Pancreas (tissue), 10 donors: Measurements from ENCODE around the gene RAD17. TPM values are rescaled to one million over a fixed set of nuclear protein-coding genes. Genes with fewer than 3 reads are reported as not detected.

Source experiments
- ATAC-seq, 4 donors: fragments of 200-7000 bp; cut with Tn5 transposase; one replicate each; pipeline versions ENCODE4 v1.8.0 to v1.9.1; 2020; ENCODE audit warnings: mild to moderate bottlenecking in 4 of 4, moderate library complexity in 4 of 4
- DNase-seq, 6 donors: peaks; one replicate each; pipeline ENCODE4 v3.0.0-alpha.2; 2020
- FAIRE-seq: peaks from 2 replicates; lab custom pipeline; 2012; peaks lifted over from hg19 to GRCh38; lab: Jason Lieb, UNC
- H3K27ac ChIP-seq, 4 donors: fragments of 200-600 bp; sonication (generic); 1 replicate in 3 of 4; 2 replicates in 1 of 4; pipeline versions ENCODE4 v1.5.0 to v1.8.0; 2020
- H3K27me3 ChIP-seq, 4 donors: fragments of 200-600 bp; one replicate each; pipeline ENCODE4 v1.8.0; 2021
- H3K36me3 ChIP-seq, 3 donors: fragments of 200-600 bp; sonication (generic) in 1 of 3; one replicate each; pipeline versions ENCODE4 v1.5.0 to v1.8.0; 2020 to 2021
- H3K4me1 ChIP-seq, 3 donors: fragments of 200-600 bp; one replicate each; pipeline ENCODE4 v1.8.0; 2021
- H3K4me3 ChIP-seq, 4 donors: fragments of 200-600 bp; sonication (generic) in 2 of 4; one replicate each; pipeline versions ENCODE4 v1.5.0 to v1.8.0; 2020 to 2021
- H3K9me3 ChIP-seq, 4 donors: fragments of 200-600 bp; one replicate each; pipeline ENCODE4 v1.8.0; 2021
- CTCF ChIP-seq, 4 donors: fragments of 200-600 bp; sonication (generic) in 3 of 4; IDR thresholded peaks; one replicate each; pipeline versions ENCODE4 v1.5.0 to v1.8.0; 2021; ENCODE audit warnings: antibody characterized with exemption in 4 of 4
- WGBS, 2 donors: extraction: QIAGEN DNeasy Blood & Tissue Kit; methylation state at CpG; one replicate each; pipeline ENCODE4 v1.1.7; 2013; 5-methylcytosine and 5-hydroxymethylcytosine counted together
- intact Hi-C, 3 donors: fragments of 100-400 bp; cut with DNase I; formaldehyde crosslinking; loops; one replicate each; pipeline versions ENCODE4 v1.11.1 to v1.14.2; 2022
- polyA plus RNA-seq, 2 donors: library from polyadenylated mRNA; stranded (reverse); fragments of 200-250 nt; gene quantifications; one replicate each; pipeline ENCODE4 v1.2.3, GENCODE V29; 2013
- total RNA-seq, 6 donors: library from RNA; stranded (reverse); fragmentation: NEBNext Ultra II Directional in 4 of 6; extraction: Animal tissue kit (Norgen Biotek cat#: 25700) in 4 of 6; gene quantifications; one replicate each; pipeline versions ENCODE4 v1.2.1 to v1.2.4, GENCODE V29; 2021 to 2023
- donor health status: healthy with polysubstance abuse.
- donor health status: DM: no; HTN: no; CAD: no; lungs with moderate emphysema.
- donor health status: DM: no; HTN: no; CAD: no.
- donor health status: control.
- donor health status: control.
- donor health status: Bipolar disorder and iron deficiency.
- donor health status: DM: yes; HTN: yes; CAD: no.
- donor health status: DM: no; HTN: no; CAD: no.
- donor health status: DM: no; HTN: no; CAD: no.
- donor health status: DM: yes; HTN: yes; CAD: no.

RAD17 gene
- total and polyA plus RNA-seq, 8 donors, result 8.0 to 16.8 (median 11.3) TPM

- WGBS, 2 donors, result 78% methylated on average over 3 of the region's 3 CpGs
- TF ChIP-seq CTCF (IDR thresholded peaks at IDR 0.05), result no peak
- no peak for ATAC-seq
- no peak for FAIRE-seq
- intact Hi-C loops, result no loop called here
- Histone ChIP-seq H3K9me3 (no peaks in the 10 kb centered on the region), H3K27ac (no peak overlapping the region), H3K4me3 (no peak overlapping the region), H3K4me1 (peaks cover 0 to 3% (median 0%) of the 10 kb centered on the region in 3 donors), H3K27me3 (no peaks in the 10 kb centered on the region), H3K36me3 (peaks cover 0 to 6% (median 0%) of the 10 kb centered on the region in 3 donors)
- DNase-seq, result no peak
These were observed 9.9 kb upstream of the RAD17 start for GRCh38 chr5:69359699-69360098.

- 86 to 90% methylated on average over 1 of the region's 1 CpG for WGBS, 2 donors
- Histone ChIP-seq H3K9me3 (no peaks in the 10 kb centered on the region), H3K4me3 (no peak overlapping the region), H3K4me1 (peaks cover 0 to 3% (median 0%) of the 10 kb centered on the region in 3 donors), H3K36me3 (peaks cover 0 to 11% (median 0%) of the 10 kb centered on the region in 3 donors), H3K27ac (no peak overlapping the region), H3K27me3 (no peaks in the 10 kb centered on the region)
- TF ChIP-seq CTCF (IDR thresholded peaks at IDR 0.05), result no peak
- intact Hi-C loops, result no loop called here
- ATAC-seq, result no peak
- no peak for FAIRE-seq
- DNase-seq, result no peak
These were observed 9.2 kb upstream of the RAD17 start for GRCh38 chr5:69360442-69360841.

GRCh38 chr5:69364414-69364813 lies 5.2 kb upstream of the RAD17 start:
- H3K9me3 ChIP-seq, result no peaks in the 10 kb centered on the region
- no peak for DNase-seq
- no peak overlapping the region for H3K27ac ChIP-seq
- H3K4me3 ChIP-seq, result no peak overlapping the region
- peaks cover 0 to 17% (median 9%) of the 10 kb centered on the region in 3 donors for H3K36me3 ChIP-seq
- TF ChIP-seq CTCF (IDR thresholded peaks at IDR 0.05), result peak in 2 of 4 donors; percentile 14 to 21
- WGBS, 2 donors, result 57 to 66% methylated on average over 3 of the region's 3 CpGs
- ATAC-seq, result no peak
- H3K4me1 ChIP-seq, result peaks cover 0 to 11% (median 6%) of the 10 kb centered on the region in 3 donors
- H3K27me3 ChIP-seq, result no peaks in the 10 kb centered on the region
- no peak for FAIRE-seq
- intact Hi-C loops, result no loop called here

DNA sequence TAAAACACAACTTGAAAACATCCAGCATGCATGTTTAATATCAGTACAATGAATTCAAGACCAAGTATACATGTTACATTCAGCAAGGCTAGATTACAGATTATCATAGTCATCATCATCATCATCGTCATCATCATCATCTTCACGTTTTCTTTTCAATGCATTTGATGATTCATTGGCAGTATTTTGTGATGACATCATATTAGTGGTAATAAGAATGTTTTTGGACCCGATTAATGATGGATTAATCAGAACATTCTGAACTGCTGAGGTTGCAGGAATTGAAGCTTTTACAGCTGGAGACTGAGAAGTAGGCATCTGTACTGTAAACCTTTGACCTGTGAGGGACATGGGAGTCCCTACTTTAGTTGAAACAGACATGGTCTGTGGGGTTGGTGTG lies 4.8 kb upstream of the RAD17 start:
- no peak for ATAC-seq
- intact Hi-C loops, result no loop called here
- Histone ChIP-seq H3K9me3 (no peaks in the 10 kb centered on the region), H3K4me3 (no peak overlapping the region), H3K27ac (no peak overlapping the region), H3K36me3 (peaks cover 0 to 17% (median 9%) of the 10 kb centered on the region in 3 donors), H3K4me1 (peaks cover 0 to 11% (median 6%) of the 10 kb centered on the region in 3 donors), H3K27me3 (no peaks in the 10 kb centered on the region)
- DNase-seq, result no peak
- 69 to 75% methylated on average over 3 of the region's 3 CpGs for WGBS, 2 donors
- no peak for FAIRE-seq
- no peak for TF ChIP-seq CTCF (IDR thresholded peaks at IDR 0.05)

DNA sequence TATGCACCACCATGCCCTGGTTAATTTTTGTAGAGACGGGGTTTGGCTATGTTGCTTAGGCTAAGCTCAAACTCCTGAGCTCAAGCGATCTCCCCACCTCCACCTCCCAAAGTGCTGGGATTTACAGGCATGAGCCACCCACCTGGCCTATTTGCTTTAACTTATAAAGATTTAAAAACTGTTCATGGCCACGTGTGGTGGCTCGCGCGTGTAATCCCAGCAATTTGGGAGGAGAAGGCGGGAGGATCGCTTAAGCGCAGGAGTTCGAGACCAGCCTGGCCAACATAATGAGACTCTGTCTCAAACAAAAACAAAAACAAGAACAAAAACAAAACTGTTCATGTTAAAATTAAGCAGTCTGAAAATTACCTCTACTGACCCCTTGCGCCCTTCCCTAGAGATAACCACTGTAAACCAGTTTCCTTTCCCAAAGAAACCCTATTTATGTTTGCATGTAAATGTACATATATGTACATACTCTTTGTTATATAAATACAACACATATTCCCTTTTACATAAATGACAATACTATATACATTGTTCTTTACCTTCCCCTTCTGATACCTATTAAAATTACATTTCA lies 1.8 kb upstream of the RAD17 start:
- Histone ChIP-seq H3K4me3 (peak overlapping the region in 1 of 4 donors; percentile 73), H3K36me3 (peaks cover 0 to 17% (median 9%) of the 10 kb centered on the region in 3 donors), H3K27ac (no peak overlapping the region), H3K9me3 (no peaks in the 10 kb centered on the region), H3K4me1 (peaks cover 5 to 18% (median 6%) of the 10 kb centered on the region in 3 donors), H3K27me3 (no peaks in the 10 kb centered on the region)
- ATAC-seq (no peak), DNase-seq (no peak), FAIRE-seq (no peak)
- TF ChIP-seq CTCF (IDR thresholded peaks at IDR 0.05), result no peak
- 88 to 92% methylated on average over 11 of the region's 11 CpGs for WGBS, 2 donors
- intact Hi-C loops, result no loop called here
